Brain microvascular endothelial cell (primary cell): Measurements from ENCODE around the gene TLR3.

Experiments used
- DNase-seq: peaks from one replicate; pipeline ENCODE4 v3.0.0-alpha.2; 2020
- H3K27ac ChIP-seq: fragments of 250-450 bp; sonication (Bioruptor Pico); 2 replicates; pipeline ENCODE4 v1.5.1; 2020; ENCODE audit warnings: mild to moderate bottlenecking, moderate library complexity
- H3K27me3 ChIP-seq: fragments of 250-450 bp; sonication (Bioruptor Pico); replicated peaks from 2 replicates; pipeline ENCODE4 v1.5.1; 2020; ENCODE audit warnings: mild to moderate bottlenecking
- H3K36me3 ChIP-seq: fragments of 250-450 bp; sonication (Bioruptor Pico); replicated peaks from 2 replicates; pipeline ENCODE4 v1.5.1; 2020; ENCODE audit warnings: mild to moderate bottlenecking
- H3K4me3 ChIP-seq: 2 replicates; pipeline ENCODE4 v1.5.1; 2011; ENCODE audit warnings: low read depth, mild to moderate bottlenecking, control low read depth, low read length, moderate library complexity
- in situ Hi-C: cut with HindIII; loops from 2 replicates; pipeline ENCODE4 v1.10.0; 2017; ENCODE audit warnings: low sequenced_read_pairs, low pct_ligation_motif_present
- TF ChIP-seq, protein P1 (sequence below): IDR thresholded peaks from 2 replicates; pipeline ENCODE4 v1.5.1; 2011; ENCODE audit warnings: low read depth, mild to moderate bottlenecking, moderate library complexity, low read length, control low read depth, inconsistent platforms; ENCODE audit errors: missing control alignments

TLR3 gene

DNA sequence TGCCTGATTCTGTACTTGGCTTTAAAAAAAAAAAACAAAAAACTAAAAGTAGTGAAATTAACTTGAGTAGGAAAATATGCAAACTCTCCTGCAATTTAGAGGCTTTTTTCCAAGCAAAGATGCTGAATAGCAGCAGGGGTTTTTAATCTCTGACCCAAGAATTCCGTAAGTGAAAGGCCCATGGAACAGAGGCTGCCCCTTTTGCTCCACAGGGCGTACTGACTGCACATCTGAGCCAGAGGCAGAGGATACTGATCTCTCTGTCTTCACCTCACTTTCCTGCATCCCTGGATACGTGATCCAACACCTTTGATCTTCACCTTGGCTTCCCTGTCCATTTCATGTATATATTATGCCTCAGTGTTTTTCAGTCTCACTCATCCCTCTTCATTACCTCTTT lies 39.4 kb downstream of the TLR3 start:
- in situ Hi-C loops = no loop called here
- no peak overlapping the region for H3K4me3 ChIP-seq
- TF ChIP-seq, protein P1, sequence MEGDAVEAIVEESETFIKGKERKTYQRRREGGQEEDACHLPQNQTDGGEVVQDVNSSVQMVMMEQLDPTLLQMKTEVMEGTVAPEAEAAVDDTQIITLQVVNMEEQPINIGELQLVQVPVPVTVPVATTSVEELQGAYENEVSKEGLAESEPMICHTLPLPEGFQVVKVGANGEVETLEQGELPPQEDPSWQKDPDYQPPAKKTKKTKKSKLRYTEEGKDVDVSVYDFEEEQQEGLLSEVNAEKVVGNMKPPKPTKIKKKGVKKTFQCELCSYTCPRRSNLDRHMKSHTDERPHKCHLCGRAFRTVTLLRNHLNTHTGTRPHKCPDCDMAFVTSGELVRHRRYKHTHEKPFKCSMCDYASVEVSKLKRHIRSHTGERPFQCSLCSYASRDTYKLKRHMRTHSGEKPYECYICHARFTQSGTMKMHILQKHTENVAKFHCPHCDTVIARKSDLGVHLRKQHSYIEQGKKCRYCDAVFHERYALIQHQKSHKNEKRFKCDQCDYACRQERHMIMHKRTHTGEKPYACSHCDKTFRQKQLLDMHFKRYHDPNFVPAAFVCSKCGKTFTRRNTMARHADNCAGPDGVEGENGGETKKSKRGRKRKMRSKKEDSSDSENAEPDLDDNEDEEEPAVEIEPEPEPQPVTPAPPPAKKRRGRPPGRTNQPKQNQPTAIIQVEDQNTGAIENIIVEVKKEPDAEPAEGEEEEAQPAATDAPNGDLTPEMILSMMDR = no peak
- H3K27me3 ChIP-seq = peaks cover 25% of the 10 kb centered on the region
- no peak for DNase-seq
- H3K36me3 ChIP-seq = no peaks in the 10 kb centered on the region
- no peak overlapping the region for H3K27ac ChIP-seq

DNA sequence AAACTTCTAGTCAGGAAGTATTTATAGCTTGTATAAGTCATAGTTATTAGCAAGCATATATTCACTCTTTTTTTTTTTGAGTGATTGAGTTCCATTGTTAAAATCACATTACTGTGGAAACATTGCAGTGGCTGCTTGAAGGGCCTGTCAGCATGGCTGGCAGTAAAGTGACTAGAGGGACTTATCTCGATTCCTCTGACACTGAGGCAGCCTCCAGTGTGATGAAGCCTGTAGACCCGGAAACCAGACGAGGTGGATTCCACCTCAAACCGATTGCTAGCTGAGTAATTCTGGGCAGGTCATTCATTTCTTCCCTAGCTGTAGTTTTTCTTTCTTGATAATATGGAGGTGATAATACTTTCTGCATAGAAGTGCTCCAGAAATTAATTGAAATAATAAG lies 40.3 kb downstream of the TLR3 start:
- TF ChIP-seq, protein P1 = no peak
- Histone ChIP-seq H3K36me3 (no peaks in the 10 kb centered on the region), H3K27ac (no peak overlapping the region), H3K27me3 (peaks cover 20% of the 10 kb centered on the region), H3K4me3 (no peak overlapping the region)
- in situ Hi-C loops = no loop called here
- no peak for DNase-seq

DNA sequence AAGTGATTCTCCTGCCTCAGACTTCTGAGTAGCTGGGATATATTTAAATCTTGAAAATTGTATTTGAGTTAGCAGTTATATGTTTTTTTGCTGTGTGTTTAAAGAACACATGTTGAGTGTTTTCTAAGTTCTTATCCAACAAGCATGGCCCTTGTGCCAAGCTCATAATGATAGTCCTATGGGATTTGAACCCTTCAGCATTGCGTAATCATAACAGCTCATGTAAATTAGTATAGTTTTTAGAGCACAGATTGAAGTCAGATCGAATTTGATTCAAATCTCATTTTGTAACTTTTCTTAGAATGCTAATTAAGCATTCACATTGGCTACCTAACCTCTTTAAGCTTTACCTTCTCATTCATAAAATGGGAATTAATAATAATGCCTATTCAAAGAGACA lies 47.7 kb downstream of the TLR3 start:
- no peak for DNase-seq
- Histone ChIP-seq H3K27ac (no peak overlapping the region), H3K4me3 (no peak overlapping the region), H3K36me3 (no peaks in the 10 kb centered on the region), H3K27me3 (peaks cover 2% of the 10 kb centered on the region)
- TF ChIP-seq, protein P1 = no peak
- in situ Hi-C loops = no loop called here

DNA sequence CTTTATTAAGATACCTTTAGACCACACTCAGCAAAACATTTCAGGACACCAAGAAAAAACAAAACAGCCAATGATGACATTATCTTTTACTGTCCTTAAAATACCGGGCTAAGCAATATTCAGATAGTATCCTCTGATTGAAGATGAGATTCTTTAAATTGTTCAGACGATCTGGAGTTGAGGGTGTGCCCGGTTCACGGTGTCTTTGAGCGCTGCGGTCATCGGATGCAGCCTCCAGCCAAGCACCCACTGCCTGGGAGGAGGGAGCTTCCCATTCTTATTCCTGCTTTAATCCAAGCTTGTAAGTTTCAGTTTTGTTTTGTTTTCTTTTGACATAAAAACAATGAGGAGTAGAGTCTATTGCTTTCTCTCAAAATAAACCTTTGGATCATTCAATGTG lies 49.6 kb downstream of the TLR3 start:
- Histone ChIP-seq H3K36me3 (no peaks in the 10 kb centered on the region), H3K4me3 (no peak overlapping the region)
- in situ Hi-C loops = no loop called here

DNA sequence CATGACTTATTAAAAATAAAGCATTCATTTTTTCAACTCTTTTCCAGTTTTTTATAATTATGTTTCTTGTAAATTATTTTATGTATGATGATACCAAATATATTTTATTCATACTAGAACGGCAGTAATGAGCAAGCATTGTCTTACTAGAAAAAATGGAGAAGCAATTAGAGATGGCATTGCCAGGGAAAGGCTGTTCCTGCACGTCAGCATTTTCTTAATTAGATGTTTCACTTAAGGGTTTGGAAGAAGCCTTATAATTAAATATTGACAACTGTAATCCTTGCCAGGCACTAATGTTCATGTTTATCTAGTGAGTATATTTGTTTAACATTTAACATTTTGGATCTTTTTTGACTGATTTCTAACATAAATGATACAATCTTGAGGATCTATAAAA lies 52.1 kb downstream of the TLR3 start:
- Histone ChIP-seq H3K27ac (no peak overlapping the region), H3K27me3 (peaks cover 2% of the 10 kb centered on the region), H3K4me3 (no peak overlapping the region), H3K36me3 (no peaks in the 10 kb centered on the region)
- DNase-seq = no peak
- in situ Hi-C loops = no loop called here
- TF ChIP-seq, protein P1 = no peak

More for the DNA sequence above, 49.6 kb downstream of the TLR3 start:
- H3K27me3 ChIP-seq = peaks cover 2% of the 10 kb centered on the region
- DNase-seq = no peak
- no peak overlapping the region for H3K27ac ChIP-seq
- TF ChIP-seq, protein P1 = no peak

DNA sequence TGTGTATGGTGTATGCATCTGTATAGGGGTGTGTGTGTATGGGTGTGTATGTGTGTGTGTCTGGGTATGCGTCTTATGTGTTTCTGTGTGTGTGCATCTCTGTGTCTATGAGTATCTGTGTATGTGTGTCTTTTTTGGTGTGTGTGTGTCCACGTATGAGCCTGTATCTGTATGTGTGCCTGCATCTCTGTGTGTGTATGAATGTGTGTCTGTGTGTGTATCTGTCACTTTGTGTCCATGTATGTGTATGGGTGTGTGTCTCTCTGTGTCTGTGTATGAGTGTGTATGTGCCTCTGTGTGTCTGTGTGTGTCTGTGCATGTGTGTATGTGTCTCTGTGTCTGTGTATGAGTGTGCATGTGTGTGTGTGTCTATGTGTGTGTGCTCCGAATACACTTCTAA lies 59.9 kb downstream of the TLR3 start:
- H3K27me3 ChIP-seq = no peaks in the 10 kb centered on the region
- H3K36me3 ChIP-seq = no peaks in the 10 kb centered on the region
- H3K4me3 ChIP-seq = no peak overlapping the region
- TF ChIP-seq, protein P1 = no peak
- no peak overlapping the region for H3K27ac ChIP-seq
- in situ Hi-C loops = no loop called here
- DNase-seq = no peak
